NCI-H1436 treated with DMSO at 0.1 percent for 48 hours (cell line): ENCODE measurements around the gene EEF1AKMT4.

Experiments
- DNase-seq: peaks from one replicate; lab custom pipeline; 2025; lab: John Stamatoyannopoulos, UW

Gene EEF1AKMT4

DNA sequence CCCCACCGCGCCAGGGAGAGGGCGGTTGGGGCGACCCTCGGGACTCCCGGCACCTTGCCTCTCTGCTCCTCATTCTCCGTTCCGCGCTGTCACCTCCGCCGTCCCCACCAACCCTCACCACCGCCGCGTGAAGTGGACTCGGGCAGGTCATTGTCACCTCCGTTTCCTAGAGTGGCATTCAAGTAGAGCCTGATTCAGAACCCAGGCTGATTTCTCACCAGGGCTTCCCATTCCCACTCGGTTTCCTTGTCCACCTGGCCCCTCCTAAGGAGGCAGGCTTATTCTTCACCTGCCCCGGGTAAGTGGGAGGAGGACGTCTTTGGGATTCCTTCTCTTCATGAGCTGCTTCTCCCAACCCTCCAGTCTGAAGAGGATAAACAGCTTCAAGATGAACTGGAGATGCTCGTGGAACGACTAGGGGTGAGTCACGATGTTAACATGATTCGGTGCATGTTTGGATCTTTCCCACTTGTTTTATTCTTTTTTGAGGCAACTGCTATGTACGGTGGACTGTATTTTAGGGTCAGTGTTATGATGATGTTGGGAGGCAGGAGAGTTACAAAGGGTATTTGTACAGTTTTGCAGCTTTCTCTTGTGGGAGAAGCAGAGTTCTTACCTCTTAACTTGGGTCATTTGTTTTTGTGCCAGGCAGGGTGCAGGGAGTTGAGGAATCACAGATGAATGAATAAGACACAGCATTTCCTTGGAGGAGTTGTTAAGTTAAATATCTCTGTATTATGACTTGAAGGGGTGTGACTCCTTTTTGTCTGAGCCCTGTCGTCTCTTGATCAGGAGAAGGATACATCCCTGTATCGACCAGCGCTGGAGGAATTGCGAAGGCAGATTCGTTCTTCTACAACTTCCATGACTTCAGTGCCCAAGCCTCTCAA lies 50.3 kb downstream of the EEF1AKMT4 start:
- no peak for DNase-seq

DNA sequence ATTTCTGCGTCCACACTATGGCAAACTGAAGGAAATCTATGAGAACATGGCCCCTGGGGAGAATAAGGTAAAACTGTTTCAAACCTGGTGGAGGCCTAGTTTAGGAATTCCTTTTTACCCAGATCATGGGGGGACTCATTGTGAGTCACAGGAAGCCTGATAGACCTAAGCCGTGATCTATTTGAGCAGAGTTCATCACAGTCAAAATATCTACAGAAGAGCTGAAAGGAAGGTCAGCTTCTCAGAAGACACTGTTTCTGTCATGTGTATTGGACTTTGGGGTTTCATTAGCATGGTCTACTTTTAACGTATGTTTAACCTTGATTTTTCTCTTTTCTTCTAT lies 50.9 kb downstream of the EEF1AKMT4 start:
- DNase-seq, result no peak

DNA sequence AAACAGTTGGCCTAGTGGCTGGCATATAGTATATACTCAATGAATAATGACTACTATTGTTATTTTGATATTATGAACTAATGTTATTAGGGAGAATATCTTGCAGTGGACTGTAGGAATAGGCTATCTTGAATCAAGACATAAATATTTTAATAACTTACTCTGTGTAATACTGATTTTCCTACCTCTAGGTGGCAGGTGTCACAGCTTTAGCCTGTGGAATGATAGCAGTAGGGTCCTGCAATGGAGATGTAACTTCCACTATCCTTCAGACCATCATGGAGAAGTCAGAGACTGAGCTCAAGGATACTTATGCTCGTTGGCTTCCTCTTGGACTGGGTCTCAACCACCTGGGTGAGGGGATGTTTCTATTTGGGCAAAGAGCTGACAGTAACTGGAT lies 56.1 kb downstream of the EEF1AKMT4 start:
- DNase-seq, result no peak

DNA sequence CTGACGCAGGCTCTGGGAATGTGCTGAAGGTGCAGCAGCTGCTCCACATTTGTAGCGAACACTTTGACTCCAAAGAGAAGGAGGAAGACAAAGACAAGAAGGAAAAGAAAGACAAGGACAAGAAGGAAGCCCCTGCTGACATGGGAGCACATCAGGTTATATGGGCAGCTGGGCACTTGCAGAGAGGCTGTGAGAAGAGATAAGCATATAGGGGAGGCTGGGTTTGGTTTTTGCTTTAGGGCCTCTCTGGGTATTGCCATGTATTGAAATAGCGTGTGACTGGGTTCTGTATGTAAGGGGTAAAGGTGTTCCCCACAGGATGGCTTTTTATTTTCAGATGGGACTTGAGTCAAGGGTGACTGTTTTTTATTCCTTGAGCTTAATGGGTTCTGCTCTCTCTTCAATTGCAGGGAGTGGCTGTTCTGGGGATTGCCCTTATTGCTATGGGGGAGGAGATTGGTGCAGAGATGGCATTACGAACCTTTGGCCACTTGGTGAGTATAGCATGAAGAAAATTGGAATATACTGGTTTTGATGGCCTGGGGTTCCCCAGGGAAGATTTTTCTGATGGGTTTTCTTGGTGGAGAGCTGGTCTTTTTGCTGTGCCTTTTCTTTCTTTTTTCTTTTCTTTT lies 57.0 kb downstream of the EEF1AKMT4 start:
- DNase-seq, result no peak

DNA sequence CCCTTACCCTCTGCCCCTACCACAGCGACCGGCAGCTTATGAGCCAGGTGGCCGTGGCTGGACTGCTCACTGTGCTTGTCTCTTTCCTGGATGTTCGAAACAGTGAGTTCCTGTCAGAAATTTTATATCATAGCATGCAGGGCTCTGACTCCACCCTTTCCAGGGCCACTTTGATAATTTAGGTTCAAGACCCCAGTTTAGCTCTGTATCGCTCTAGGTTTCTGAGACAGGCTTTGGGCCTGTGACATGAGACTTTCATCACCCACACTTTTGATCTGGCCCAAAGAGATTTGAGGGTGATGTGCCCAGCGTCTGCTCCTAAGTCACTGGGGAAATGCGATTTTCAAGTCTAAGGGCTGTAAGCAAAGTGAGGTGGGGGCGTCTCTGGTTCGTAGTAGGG lies 58.4 kb downstream of the EEF1AKMT4 start:
- no peak for DNase-seq
